Neural progenitor cell (in vitro differentiated cells): ENCODE results near the gene TMX4.

Experiments
- EZH2 ChIP-seq: fragments of 200-600 bp; sonication (generic); IDR thresholded peaks from 2 replicates; pipeline ENCODE4 v1.6.1; 2017; ENCODE audit warnings: antibody characterized with exemption, mild to moderate bottlenecking, moderate library complexity
- EZH2phosphoT487 ChIP-seq: fragments of 200-600 bp; sonication (generic); IDR thresholded peaks from 2 replicates; pipeline ENCODE4 v1.6.1; 2017; ENCODE audit warnings: antibody characterized with exemption
- TF ChIP-seq, protein P1 (sequence below): fragments of 200-600 bp; sonication (generic); IDR thresholded peaks from 2 replicates; pipeline ENCODE4 v1.5.1; 2017; ENCODE audit warnings: antibody characterized with exemption, mild to moderate bottlenecking

DNA sequence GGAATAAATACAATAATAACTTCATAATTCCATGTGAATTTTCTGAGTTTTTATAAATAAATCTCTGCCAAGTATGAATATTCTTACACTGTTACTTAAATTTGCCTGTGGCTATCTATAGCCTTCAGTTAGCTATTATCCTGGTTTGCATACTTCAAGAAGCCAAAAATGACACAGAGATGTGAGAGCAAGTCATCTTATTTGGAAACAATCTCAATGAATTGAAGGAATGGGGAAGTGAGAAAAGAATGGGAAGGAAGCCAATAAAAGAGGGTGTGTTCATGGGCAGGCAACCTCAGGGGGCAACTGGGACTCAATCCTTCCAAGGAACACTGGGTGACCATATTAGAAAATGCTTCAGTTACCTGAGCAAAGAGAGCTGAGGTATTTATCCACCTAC is 89.2 kb downstream of the TMX4 start:
- TF ChIP-seq, protein P1, sequence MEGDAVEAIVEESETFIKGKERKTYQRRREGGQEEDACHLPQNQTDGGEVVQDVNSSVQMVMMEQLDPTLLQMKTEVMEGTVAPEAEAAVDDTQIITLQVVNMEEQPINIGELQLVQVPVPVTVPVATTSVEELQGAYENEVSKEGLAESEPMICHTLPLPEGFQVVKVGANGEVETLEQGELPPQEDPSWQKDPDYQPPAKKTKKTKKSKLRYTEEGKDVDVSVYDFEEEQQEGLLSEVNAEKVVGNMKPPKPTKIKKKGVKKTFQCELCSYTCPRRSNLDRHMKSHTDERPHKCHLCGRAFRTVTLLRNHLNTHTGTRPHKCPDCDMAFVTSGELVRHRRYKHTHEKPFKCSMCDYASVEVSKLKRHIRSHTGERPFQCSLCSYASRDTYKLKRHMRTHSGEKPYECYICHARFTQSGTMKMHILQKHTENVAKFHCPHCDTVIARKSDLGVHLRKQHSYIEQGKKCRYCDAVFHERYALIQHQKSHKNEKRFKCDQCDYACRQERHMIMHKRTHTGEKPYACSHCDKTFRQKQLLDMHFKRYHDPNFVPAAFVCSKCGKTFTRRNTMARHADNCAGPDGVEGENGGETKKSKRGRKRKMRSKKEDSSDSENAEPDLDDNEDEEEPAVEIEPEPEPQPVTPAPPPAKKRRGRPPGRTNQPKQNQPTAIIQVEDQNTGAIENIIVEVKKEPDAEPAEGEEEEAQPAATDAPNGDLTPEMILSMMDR = no peak
- TF ChIP-seq EZH2phosphoT487 (no peak), EZH2 (no peak)
